Right lung (tissue), 5 donors: ENCODE measurements around the gene GUCA2A. TPM values are rescaled to one million over a fixed set of nuclear protein-coding genes. Genes with fewer than 3 reads are reported as not detected.

ENCODE experiments used
- DNase-seq, 2 donors: peaks; one replicate each; pipeline ENCODE4 v3.0.0-alpha.2; 2013
- polyA plus RNA-seq, 5 donors: library from polyadenylated mRNA; unstranded; fragments of 120-200 nt; gene quantifications; one replicate each; pipeline versions ENCODE4 v1.2.1 to v1.2.3, GENCODE V29; 2013; ENCODE audit warnings: inconsistent platforms in 1 of 5, low replicate concordance in 1 of 5; ENCODE audit not compliant: insufficient read length in 5 of 5, insufficient read depth in 1 of 5

GUCA2A gene
- polyA plus RNA-seq, 5 donors = 0.28 to 1.5 (median 0.74) TPM; not detected in 1

GRCh38 chr1:42133809-42134526, 30.6 kb downstream of the GUCA2A start:
- DNase-seq = no peak

DNA sequence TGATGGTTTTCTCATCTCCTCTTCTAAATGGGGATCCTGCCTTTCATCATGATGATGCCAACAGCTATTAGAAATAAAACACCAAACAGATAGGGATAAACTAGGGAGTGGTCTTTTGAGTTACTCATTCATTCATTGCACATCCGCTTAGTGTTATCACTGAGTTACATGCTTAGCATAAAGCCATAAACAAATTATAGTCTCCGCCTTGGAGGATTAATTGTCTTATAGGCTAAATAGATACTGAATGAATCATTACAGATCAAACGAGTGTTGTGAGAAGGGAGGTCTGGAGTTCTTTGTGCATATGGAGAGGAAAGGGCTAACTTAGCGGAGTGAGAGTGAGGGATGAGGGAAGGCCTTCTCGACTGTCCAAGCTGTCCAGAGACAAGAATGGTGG, 31.2 kb downstream of the GUCA2A start:
- no peak for DNase-seq

GRCh38 chr1:42130061-42130660, 34.4 kb downstream of the GUCA2A start:
- DNase-seq = peak; percentile 47 to 68

DNA sequence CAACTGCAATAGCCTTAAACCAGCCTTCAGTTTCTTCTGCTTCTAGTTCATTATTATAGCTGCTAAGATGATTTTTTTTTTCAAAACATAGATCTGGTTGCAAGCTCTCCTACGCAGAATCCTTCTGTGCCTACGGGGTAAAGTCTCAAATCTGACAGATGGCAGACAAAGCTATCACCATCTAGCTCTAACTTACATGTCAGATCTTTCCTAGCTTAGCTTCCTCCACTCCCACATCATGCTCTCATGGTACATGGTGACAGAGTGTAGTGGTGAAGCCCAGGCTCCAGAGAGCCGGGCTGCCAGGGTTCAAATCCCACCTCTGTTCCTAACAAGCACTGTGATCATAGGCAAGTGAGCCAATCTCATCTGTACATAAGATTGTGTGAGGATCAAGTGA, 35.6 kb downstream of the GUCA2A start:
- DNase-seq = no peak

DNA sequence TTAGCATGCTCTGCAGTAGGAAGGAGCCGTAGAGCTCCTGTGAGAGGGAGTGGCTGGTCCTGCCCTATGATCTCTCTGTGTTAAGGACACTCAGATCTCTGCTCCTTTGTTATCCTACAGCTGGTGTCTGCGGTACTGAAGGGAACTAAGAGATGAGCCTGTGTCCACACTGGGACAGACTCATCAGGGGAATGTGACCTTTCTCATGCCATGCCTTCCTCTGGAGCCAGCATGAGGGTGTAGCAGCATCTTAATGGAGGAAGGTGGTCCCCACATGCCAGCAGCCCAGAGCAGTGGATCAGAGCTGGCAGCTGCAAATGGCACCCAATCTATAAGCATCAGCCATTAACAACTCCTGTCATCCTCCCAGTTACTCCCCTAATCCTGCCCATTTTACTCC, 36.0 kb downstream of the GUCA2A start:
- DNase-seq = no peak

- DNase-seq = no peak
Measured at GRCh38 chr1:42127767-42128166, 36.8 kb downstream of the GUCA2A start.

DNA sequence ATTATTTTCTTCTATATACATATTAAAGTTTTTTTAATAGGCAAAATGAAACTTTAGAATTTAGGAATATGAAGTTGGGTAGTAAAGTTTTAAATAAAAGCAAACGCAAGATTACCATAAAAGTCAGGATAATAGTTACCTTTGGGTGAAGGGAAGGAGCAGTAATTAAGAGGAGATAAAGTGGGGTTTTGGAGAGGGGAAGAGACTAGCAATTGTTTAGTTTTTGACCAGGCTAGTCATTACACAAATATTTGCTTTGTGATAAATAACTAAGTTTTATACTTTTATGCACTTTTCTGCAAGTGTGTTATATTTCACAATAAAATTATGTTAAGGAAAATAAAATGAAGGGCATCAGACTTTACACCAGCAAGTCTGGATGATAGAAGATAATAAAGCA, 39.0 kb downstream of the GUCA2A start:
- no peak for DNase-seq

- DNase-seq = no peak
Measured at GRCh38 chr1:42122408-42122807, 42.1 kb downstream of the GUCA2A start.

GRCh38 chr1:42118125-42118524, 46.4 kb downstream of the GUCA2A start:
- no peak for DNase-seq

DNA sequence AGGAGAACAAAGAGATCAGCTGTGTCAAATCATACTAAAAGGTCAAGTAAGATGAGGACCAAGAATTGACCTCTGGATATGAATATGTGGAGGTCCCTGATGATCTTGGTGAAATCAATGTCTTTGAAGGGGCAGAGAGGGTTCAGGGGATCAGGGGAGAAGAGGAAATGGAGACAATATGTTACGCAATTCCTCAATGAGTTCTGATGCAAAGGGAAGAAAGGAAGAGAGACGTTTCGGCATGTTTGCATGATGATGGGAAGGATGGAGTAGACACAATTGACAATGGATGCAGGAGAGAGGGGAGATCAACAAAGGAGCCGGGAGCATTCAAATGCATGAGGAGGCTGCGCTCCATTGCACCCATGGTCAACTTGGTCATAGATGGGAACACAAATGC, 47.3 kb downstream of the GUCA2A start:
- DNase-seq = no peak

DNA sequence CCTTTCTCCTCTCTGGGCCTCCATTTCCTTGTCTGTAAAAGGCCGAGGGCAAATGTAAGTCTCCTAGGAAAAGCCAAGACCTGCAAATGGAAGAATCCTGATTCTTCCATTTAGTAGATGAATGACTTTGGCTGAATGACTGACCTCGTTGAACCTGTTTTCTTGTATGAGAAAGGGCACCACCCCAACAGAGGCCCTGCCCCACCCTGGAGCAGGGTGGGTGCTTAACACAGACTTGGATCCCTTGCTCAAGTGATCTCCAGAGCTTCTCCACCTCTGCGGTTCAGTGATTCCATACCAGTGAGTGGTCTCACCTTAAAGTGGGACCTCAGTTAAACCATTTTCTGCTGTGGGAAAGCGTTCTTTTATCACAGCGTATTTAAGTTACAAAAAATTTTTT, 50.3 kb downstream of the GUCA2A start:
- DNase-seq = no peak

Other genes starting within 250 kb of the GUCA2A start
- 1 to 10 TPM; 6.3 to 7.6 (median 6.7) TPM for gene HIVEP3, start 245.8 kb downstream of the GUCA2A start, polyA plus RNA-seq
- gene GUCA2B, start 11.3 kb downstream of the GUCA2A start, polyA plus RNA-seq = not detected
- gene FOXJ3, start 170.5 kb upstream of the GUCA2A start, polyA plus RNA-seq = 10 to 100 TPM; 45.0 to 69.4 (median 54.6) TPM
- under 1 TPM; 0.38 to 0.84 (median 0.73) TPM for gene RIMKLA, start 216.0 kb upstream of the GUCA2A start, polyA plus RNA-seq